Stomach (tissue), 9 donors: ENCODE measurements around the gene SLC28A3. TPM values are rescaled to one million over a fixed set of nuclear protein-coding genes. Genes with fewer than 3 reads are reported as not detected.

Experiments
- DNase-seq, 2 donors: peaks; one replicate each; pipeline versions ENCODE4 v3.0.0 to v3.0.0-alpha.2; 2013 to 2019
- H3K27ac ChIP-seq, 5 donors: fragments of 200-600 bp in 4 of 5; sonication (generic) in 4 of 5; one replicate each; pipeline ENCODE4 v1.5.1; 2013 to 2019; ENCODE audit warnings: mild to moderate bottlenecking in 1 of 5, moderate library complexity in 1 of 5
- H3K27me3 ChIP-seq, 3 donors: fragments of 200-600 bp; sonication (generic); one replicate each; pipeline ENCODE4 v1.5.1; 2017 to 2019; ENCODE audit warnings: mixed run types in 1 of 3
- H3K36me3 ChIP-seq, 4 donors: fragments of 200-600 bp; sonication (generic); 1 replicate in 3 of 4; 2 replicates in 1 of 4; pipeline ENCODE4 v1.5.1; 2016 to 2019
- H3K4me1 ChIP-seq, 4 donors: fragments of 200-600 bp; sonication (generic); one replicate each; pipeline ENCODE4 v1.5.1; 2016 to 2019
- H3K4me3 ChIP-seq, 4 donors: fragments of 200-600 bp; sonication (generic) in 3 of 4; one replicate each; pipeline ENCODE4 v1.5.1; 2016 to 2019; ENCODE audit warnings: mild to moderate bottlenecking in 1 of 4
- H3K9me3 ChIP-seq, 4 donors: fragments of 200-600 bp; sonication (generic); one replicate each; pipeline ENCODE4 v1.5.1; 2016 to 2019
- EP300 ChIP-seq: sonication (generic); formaldehyde crosslinking; IDR thresholded peaks from one replicate; pipeline ENCODE4 v1.6.1; 2017; ENCODE audit warnings: antibody characterized with exemption
- POLR2A ChIP-seq, 4 donors: fragments of 450-650 bp; IDR thresholded peaks; one replicate each; pipeline ENCODE4 v1.6.1; 2016; ENCODE audit warnings: antibody characterized with exemption in 4 of 4, control low read depth in 2 of 4, mild to moderate bottlenecking in 1 of 4, moderate library complexity in 1 of 4
- POLR2AphosphoS5 ChIP-seq, 3 donors: sonication (generic); formaldehyde crosslinking; IDR thresholded peaks; one replicate each; pipeline ENCODE4 v1.6.1; 2016; ENCODE audit warnings: antibody characterized with exemption in 3 of 3
- WGBS, 5 donors: extraction: QIAGEN DNeasy Blood & Tissue Kit in 3 of 5; methylation state at CpG; one replicate each; pipeline versions ENCODE4 v1.1.5 to v1.1.7; 2013 to 2018; 5-methylcytosine and 5-hydroxymethylcytosine counted together
- intact Hi-C: fragments of 100-400 bp; cut with DNase I; formaldehyde crosslinking; loops from one replicate; pipeline ENCODE4 v1.15.1; 2023; ENCODE audit warnings: low total_unique reads
- polyA plus RNA-seq, 3 donors: library from polyadenylated mRNA; stranded (reverse); fragments of 200-250 nt; gene quantifications; one replicate each; pipeline ENCODE4 v1.2.3, GENCODE V29; 2013
- total RNA-seq, 5 donors: library from RNA; depleted of rRNA; stranded (reverse); fragments of >200 nt; gene quantifications; one replicate each; pipeline versions ENCODE4 v1.1.0 to v1.2.3, GENCODE V29; 2014 to 2016
- TF ChIP-seq, protein P1 (sequence below), 7 experiments: fragments of 450-650 bp in 4 of 7; fragments of 200-600 bp in 3 of 7; sonication (generic) in 3 of 7; IDR thresholded peaks; one replicate each; pipeline ENCODE4 v1.5.1; 2016 to 2019; ENCODE audit warnings: antibody characterized with exemption in 7 of 7, control low read depth in 2 of 7, mild to moderate bottlenecking in 1 of 7
- donor health status: healthy with polysubstance abuse.
- donor health status: Bipolar disorder and iron deficiency.
- donor health status: healthy.

SLC28A3 gene
- total and polyA plus RNA-seq, 8 donors, result 0.58 to 6.3 (median 1.3) TPM; not detected in 2

DNA sequence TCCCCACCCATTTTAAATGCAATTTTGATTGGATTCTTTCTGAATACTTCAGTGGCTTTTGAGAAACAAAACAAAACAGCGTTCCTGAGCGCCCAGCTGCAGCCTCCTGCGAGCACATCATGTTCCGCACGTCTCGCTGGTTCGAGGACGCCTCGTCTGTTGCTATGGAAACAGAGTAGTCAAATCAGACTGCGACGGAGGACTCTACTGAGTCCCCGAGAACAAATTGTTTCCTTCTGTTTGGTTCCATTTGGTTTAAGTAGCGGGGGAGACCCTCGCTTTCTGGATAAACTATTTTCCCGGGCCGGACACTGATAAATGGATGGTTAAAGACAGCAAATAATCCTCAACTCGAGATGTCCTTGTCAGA, 69.0 kb downstream of the SLC28A3 start:
- H3K27ac ChIP-seq, result peak overlapping the region in 3 of 5 donors; percentile 29 to 50 (median 31)
- peaks cover 0 to 26% (median 0%) of the 10 kb centered on the region in 3 donors for H3K27me3 ChIP-seq

DNA sequence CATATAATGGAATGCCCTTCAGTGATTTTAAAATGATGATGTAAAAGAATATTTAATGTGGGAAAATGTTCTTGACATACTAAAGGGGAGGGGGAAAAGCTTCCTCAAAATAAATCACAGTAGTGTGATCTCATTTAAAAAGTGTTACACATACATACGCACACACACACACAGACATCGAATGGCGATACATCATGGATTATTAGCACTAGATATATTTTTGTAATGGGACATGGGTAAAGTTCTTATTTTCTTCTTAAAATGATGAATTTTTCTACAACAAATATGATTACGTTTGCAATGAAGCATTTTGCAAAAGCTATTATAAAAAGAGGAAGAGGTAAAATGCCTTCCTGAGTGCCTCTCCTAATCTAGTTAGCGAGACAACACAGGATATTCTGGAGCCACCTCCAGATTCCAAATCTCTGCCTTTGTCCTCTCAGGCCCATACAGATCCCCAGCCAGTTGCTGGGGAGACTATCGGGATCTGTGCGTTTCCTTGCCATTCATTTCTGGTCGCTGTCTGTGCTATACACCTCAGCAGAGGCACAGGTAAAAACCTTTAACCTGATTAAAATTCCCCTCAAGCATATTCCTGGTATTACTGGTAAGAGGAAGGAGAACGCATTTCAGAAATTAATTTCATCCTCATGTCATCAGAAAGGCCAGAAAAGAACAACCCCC, 69.6 kb downstream of the SLC28A3 start:
- intact Hi-C loops, result no loop called here
- TF ChIP-seq POLR2AphosphoS5 (IDR thresholded peaks at IDR 0.05) (no peak), POLR2A (IDR thresholded peaks at IDR 0.05) (no peak), EP300 (no peak)
- TF ChIP-seq, protein P1, sequence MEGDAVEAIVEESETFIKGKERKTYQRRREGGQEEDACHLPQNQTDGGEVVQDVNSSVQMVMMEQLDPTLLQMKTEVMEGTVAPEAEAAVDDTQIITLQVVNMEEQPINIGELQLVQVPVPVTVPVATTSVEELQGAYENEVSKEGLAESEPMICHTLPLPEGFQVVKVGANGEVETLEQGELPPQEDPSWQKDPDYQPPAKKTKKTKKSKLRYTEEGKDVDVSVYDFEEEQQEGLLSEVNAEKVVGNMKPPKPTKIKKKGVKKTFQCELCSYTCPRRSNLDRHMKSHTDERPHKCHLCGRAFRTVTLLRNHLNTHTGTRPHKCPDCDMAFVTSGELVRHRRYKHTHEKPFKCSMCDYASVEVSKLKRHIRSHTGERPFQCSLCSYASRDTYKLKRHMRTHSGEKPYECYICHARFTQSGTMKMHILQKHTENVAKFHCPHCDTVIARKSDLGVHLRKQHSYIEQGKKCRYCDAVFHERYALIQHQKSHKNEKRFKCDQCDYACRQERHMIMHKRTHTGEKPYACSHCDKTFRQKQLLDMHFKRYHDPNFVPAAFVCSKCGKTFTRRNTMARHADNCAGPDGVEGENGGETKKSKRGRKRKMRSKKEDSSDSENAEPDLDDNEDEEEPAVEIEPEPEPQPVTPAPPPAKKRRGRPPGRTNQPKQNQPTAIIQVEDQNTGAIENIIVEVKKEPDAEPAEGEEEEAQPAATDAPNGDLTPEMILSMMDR (IDR thresholded peaks at IDR 0.05), result no peak
- H3K4me3 ChIP-seq, result peak overlapping the region in 1 of 4 donors; percentile 20

More for the DNA sequence above, 69.0 kb downstream of the SLC28A3 start:
- Histone ChIP-seq H3K4me3 (peak overlapping the region in 2 of 4 donors; percentile 9 to 20), H3K36me3 (no peaks in the 10 kb centered on the region), H3K4me1 (peaks cover 0 to 10% (median 4%) of the 10 kb centered on the region in 4 donors), H3K9me3 (no peaks in the 10 kb centered on the region)
- peak; percentile 36 to 92 for DNase-seq
- intact Hi-C loops, result no loop called here
- TF ChIP-seq, protein P1 (IDR thresholded peaks at IDR 0.05), result no peak
- peak in 1 of 3 donors; percentile 41 for TF ChIP-seq POLR2AphosphoS5 (IDR thresholded peaks at IDR 0.05)
- WGBS, 5 donors, result 5 to 9% (median 6%) methylated on average over 17 of the region's 17 CpGs

DNA sequence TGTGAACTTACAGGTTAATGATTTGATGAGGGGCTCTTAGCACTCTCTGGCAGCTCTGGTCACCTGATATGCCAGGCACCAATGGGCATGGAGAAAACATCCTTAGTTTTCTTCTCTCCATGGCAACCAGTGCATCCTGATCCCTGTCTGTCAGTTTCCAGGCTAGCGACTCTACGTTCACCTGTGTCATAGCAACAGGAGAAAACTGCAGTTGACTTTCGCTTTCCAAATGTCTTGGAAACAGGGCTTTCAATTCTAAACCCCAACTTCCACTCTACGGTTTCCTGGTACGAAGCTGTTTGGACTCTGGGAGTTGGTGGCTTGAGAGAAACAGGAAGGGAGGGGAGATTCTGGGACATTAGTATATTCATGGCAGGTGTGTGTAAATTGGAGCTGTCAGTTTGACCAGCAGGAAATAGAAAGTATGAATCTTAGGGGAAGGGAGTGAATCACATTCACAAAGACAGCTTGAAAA, 74.4 kb downstream of the SLC28A3 start:
- intact Hi-C loops, result no loop called here
- peaks cover 0 to 5% (median under 1%) of the 10 kb centered on the region in 4 donors for H3K4me1 ChIP-seq
- peak in 1 of 2 donors; percentile 83 for DNase-seq
- peak overlapping the region in 1 of 5 donors; percentile 3 for H3K27ac ChIP-seq
- peaks cover 0 to 21% (median 0%) of the 10 kb centered on the region in 3 donors for H3K27me3 ChIP-seq
- TF ChIP-seq POLR2A (IDR thresholded peaks at IDR 0.05) (no peak), POLR2AphosphoS5 (IDR thresholded peaks at IDR 0.05) (no peak), EP300 (no peak)
- TF ChIP-seq, protein P1 (IDR thresholded peaks at IDR 0.05), result no peak
- H3K4me3 ChIP-seq, result no peak overlapping the region
- 18 to 54% (median 23%) methylated on average over 5 of the region's 5 CpGs for WGBS, 5 donors
- H3K9me3 ChIP-seq, result no peaks in the 10 kb centered on the region
- no peaks in the 10 kb centered on the region for H3K36me3 ChIP-seq

More for the DNA sequence above, 69.6 kb downstream of the SLC28A3 start:
- Histone ChIP-seq H3K27ac (no peak overlapping the region), H3K27me3 (peaks cover 0 to 26% (median 0%) of the 10 kb centered on the region in 3 donors), H3K9me3 (no peaks in the 10 kb centered on the region), H3K4me1 (peaks cover 0 to 10% (median 4%) of the 10 kb centered on the region in 4 donors), H3K36me3 (no peaks in the 10 kb centered on the region)
- DNase-seq, result no peak
- 49 to 58% (median 51%) methylated on average over 9 of the region's 9 CpGs for WGBS, 5 donors

DNA sequence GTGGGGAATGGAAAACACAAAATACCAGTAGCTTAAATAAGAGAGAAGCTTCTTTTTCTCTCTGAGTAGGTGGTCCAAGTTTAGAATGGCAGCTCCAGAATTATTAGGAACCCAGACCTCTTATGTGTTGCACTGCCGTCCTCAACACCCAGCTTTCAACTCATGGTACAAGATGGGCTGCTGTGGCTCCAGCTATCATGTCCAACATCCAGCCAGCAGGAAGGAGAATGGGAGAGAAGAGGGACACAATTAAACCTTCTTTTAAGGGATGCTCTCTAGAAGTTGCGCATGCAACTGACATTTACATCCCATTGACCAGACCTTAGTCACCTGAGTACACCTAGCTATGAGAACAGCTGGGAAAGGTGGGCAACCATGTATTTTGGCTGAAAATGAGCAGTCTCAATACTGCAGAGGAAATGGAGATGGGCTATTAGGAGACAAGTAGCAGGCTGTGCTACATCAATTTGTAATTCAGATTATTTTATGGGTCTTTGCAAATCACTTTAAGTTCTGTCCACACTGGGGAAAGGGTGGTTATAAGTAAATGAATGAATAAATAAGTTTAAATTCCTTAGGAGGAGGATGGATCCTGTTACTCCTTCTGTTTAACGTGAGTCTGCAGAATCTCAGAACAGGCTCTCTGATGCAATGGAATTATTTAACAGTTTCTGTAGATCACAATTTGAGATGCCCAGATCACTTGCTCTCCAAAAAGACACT, 76.1 kb downstream of the SLC28A3 start:
- no peak for TF ChIP-seq EP300
- TF ChIP-seq POLR2AphosphoS5 (IDR thresholded peaks at IDR 0.05), result no peak
- no peak for TF ChIP-seq POLR2A (IDR thresholded peaks at IDR 0.05)
- TF ChIP-seq, protein P1 (IDR thresholded peaks at IDR 0.05), result no peak
- Histone ChIP-seq H3K27ac (no peak overlapping the region), H3K27me3 (peaks cover 0 to 17% (median 0%) of the 10 kb centered on the region in 3 donors), H3K4me1 (peaks cover 0 to 5% (median 2%) of the 10 kb centered on the region in 4 donors), H3K4me3 (no peak overlapping the region), H3K36me3 (no peaks in the 10 kb centered on the region), H3K9me3 (no peaks in the 10 kb centered on the region)
- 64 to 90% (median 66%) methylated on average over 3 of the region's 3 CpGs for WGBS, 5 donors
- intact Hi-C loops, result no loop called here
- no peak for DNase-seq
